ENCODE data around the gene CAT.

The CAT gene

DNA sequence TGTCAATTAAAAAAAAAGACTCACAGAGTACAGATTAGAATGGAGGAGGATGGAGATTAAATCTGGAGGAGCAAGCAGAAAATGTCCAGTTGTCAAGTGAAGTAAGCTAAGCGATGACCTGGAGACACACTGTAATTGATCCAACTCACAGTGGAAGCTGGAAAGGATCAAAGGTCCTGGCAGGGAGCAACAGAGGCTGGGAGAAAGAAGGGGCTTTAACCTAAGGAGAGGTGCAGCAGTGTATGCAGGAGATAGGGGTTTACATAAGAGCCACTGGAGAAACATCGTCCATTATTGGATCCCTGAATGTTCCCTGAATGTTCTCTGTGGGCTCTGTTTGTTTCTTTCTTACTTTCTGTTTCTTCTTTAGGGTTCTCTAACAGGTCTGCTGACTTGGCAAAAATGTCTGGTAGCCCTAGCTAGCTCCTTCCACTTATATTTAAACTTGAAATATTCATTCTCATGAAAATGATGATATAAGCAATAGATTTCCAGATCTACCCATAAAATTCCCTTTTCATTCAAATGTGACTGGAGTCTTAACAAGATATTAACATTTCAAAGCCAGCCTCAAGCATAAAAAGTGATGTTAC, 30.1 kb upstream of the CAT start:
- no peak for TF ChIP-seq TAF1 (IDR thresholded peaks at IDR 0.05; ENCODE audit: borderline replicate concordance, insufficient read depth, low read length)
- TF ChIP-seq FOXP2 (optimal IDR thresholded peaks at IDR 0.05; ENCODE audit: borderline replicate concordance, extremely low read depth, extremely low read length, insufficient read depth): no peak
- no peak for TF ChIP-seq REST (IDR thresholded peaks at IDR 0.05; ENCODE audit: insufficient read depth in 1 of 2, low read depth in 2 of 2, low read length in 2 of 2)
- TF ChIP-seq SIN3A (IDR thresholded peaks at IDR 0.05; ENCODE audit: borderline replicate concordance, insufficient read depth, low read length): no peak
- TF ChIP-seq POLR2AphosphoS5 (IDR thresholded peaks at IDR 0.05; ENCODE audit: low read depth, low read length): no peak

DNA sequence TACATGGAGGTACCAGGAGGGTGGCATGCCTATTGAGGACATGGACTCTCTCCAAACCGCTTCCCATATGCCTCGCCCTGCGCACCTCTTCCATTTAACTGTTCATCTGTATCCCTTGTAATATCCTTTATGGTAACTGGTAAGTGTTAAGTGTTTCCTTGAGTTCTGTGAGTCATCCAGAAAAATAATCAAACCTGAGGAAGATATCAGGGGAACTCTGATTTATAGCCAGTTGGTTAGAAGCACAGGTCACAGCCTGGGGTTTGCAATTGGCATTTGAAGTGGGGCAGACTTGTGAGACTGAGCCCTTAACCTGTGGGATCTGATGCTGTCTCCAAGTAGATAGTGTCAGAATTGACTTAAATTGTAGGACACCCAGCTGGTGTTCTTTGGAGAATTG, 27.6 kb upstream of the CAT start:
- TF ChIP-seq FOXP2 (optimal IDR thresholded peaks at IDR 0.05; ENCODE audit: borderline replicate concordance, extremely low read depth, extremely low read length, insufficient read depth): no peak
- TF ChIP-seq REST (IDR thresholded peaks at IDR 0.05; ENCODE audit: insufficient read depth in 1 of 2, low read depth in 2 of 2, low read length in 2 of 2): no peak
- TF ChIP-seq SIN3A (IDR thresholded peaks at IDR 0.05; ENCODE audit: borderline replicate concordance, insufficient read depth, low read length): no peak
- no peak for TF ChIP-seq TAF1 (IDR thresholded peaks at IDR 0.05; ENCODE audit: borderline replicate concordance, insufficient read depth, low read length)
- no peak for TF ChIP-seq POLR2AphosphoS5 (IDR thresholded peaks at IDR 0.05; ENCODE audit: low read depth, low read length)

DNA sequence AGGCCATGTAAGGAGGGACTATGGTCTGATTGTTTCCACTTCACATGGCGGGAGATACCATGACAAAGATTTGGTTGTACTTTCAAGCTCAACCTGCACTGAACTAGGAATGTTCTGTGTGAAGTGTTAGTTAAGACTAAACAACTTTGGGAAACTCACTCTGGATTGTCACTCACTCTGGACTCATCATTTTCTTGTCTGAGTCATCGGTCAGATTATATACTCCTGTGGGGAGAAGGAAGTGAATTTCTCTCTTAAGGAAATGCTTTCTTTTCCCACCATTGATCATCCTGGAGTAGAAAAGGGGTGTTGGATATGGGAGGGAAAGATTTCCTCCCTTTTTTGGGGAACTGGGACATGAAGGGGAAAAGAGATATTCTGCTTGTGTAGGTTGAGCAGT, 26.9 kb upstream of the CAT start:
- TF ChIP-seq TAF1 (IDR thresholded peaks at IDR 0.05; ENCODE audit: borderline replicate concordance, insufficient read depth, low read length) (no peak), FOXP2 (optimal IDR thresholded peaks at IDR 0.05; ENCODE audit: borderline replicate concordance, extremely low read depth, extremely low read length, insufficient read depth) (no peak), SIN3A (IDR thresholded peaks at IDR 0.05; ENCODE audit: borderline replicate concordance, insufficient read depth, low read length) (no peak)

DNA sequence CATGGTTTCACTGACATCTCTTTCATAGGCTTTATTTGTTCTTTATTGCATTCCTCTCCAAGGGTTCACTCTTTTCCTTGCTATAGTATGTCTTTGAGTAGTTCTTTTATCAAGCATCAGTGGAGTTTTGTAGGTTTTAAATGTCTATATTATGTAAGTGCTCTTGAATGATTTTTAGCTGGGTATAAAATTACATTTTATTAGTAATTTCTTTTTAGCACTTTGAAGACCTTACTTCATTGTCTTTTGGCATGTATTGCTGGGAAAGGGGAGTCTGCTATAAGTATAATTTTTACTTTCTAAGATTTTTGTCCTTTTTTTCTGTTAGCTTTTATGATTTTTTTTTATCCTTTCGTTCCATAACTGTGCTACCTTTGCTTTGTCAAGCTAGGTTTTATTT, 25.5 kb upstream of the CAT start:
- no peak for TF ChIP-seq SIN3A (IDR thresholded peaks at IDR 0.05; ENCODE audit: borderline replicate concordance, insufficient read depth, low read length)
- no peak for TF ChIP-seq POLR2AphosphoS5 (IDR thresholded peaks at IDR 0.05; ENCODE audit: low read depth, low read length)
- TF ChIP-seq FOXP2 (optimal IDR thresholded peaks at IDR 0.05; ENCODE audit: borderline replicate concordance, extremely low read depth, extremely low read length, insufficient read depth): no peak
- TF ChIP-seq TAF1 (IDR thresholded peaks at IDR 0.05; ENCODE audit: borderline replicate concordance, insufficient read depth, low read length): no peak
- no peak for TF ChIP-seq REST (IDR thresholded peaks at IDR 0.05; ENCODE audit: insufficient read depth in 1 of 2, low read depth in 2 of 2, low read length in 2 of 2)

GRCh38 chr11:34415538-34415937, 23.2 kb upstream of the CAT start:
- no peak for TF ChIP-seq POLR2AphosphoS5 (IDR thresholded peaks at IDR 0.05; ENCODE audit: low read depth, low read length)
- no peak for TF ChIP-seq FOXP2 (optimal IDR thresholded peaks at IDR 0.05; ENCODE audit: borderline replicate concordance, extremely low read depth, extremely low read length, insufficient read depth)
- no peak for TF ChIP-seq TAF1 (IDR thresholded peaks at IDR 0.05; ENCODE audit: borderline replicate concordance, insufficient read depth, low read length)
- TF ChIP-seq SIN3A (IDR thresholded peaks at IDR 0.05; ENCODE audit: borderline replicate concordance, insufficient read depth, low read length): no peak
- TF ChIP-seq REST (IDR thresholded peaks at IDR 0.05; ENCODE audit: insufficient read depth in 1 of 2, low read depth in 2 of 2, low read length in 2 of 2): no peak
